ENCODE results near the gene RBPJL.

The RBPJL gene

GRCh38 chr20:45269056-45269455 is 37.6 kb upstream of the RBPJL start:
- H3K27ac ChIP-seq: no peak overlapping the region
- H3K9ac ChIP-seq: no peak overlapping the region
- H3K4me1 ChIP-seq (ENCODE audit: low read depth, poor library complexity, severe bottlenecking): no peaks in the 10 kb centered on the region
- H3K36me3 ChIP-seq (ENCODE audit: insufficient read depth): no peaks in the 10 kb centered on the region
- no peaks in the 10 kb centered on the region for H4K20me1 ChIP-seq (ENCODE audit: insufficient read depth)
- no peak for TF ChIP-seq CTCF (conservative IDR thresholded peaks at IDR 0.05; ENCODE audit: low read depth, low read length)
- H3K4me3 ChIP-seq (IDR thresholded peaks at IDR 0.05; ENCODE audit: insufficient read depth, low read depth, low read length): no peak overlapping the region
- no peaks in the 10 kb centered on the region for H3K79me2 ChIP-seq (ENCODE audit: insufficient read depth, low read depth)
- H3K27me3 ChIP-seq (ENCODE audit: insufficient read depth, low read depth): no peaks in the 10 kb centered on the region
- H2AFZ ChIP-seq (ENCODE audit: low read depth): no peak overlapping the region
- H3K4me2 ChIP-seq: no peak overlapping the region

GRCh38 chr20:45269754-45270270 is 36.8 kb upstream of the RBPJL start:
- Histone ChIP-seq H3K4me1 (ENCODE audit: low read depth, poor library complexity, severe bottlenecking) (no peaks in the 10 kb centered on the region), H3K4me2 (no peak overlapping the region), H3K9ac (no peak overlapping the region), H4K20me1 (ENCODE audit: insufficient read depth) (no peaks in the 10 kb centered on the region), H3K27ac (no peak overlapping the region), H3K79me2 (ENCODE audit: insufficient read depth, low read depth) (no peaks in the 10 kb centered on the region), H2AFZ (ENCODE audit: low read depth) (no peak overlapping the region), H3K27me3 (ENCODE audit: insufficient read depth, low read depth) (no peaks in the 10 kb centered on the region), H3K36me3 (ENCODE audit: insufficient read depth) (no peaks in the 10 kb centered on the region), H3K4me3 (IDR thresholded peaks at IDR 0.05; ENCODE audit: insufficient read depth, low read depth, low read length) (no peak overlapping the region)
- no peak for TF ChIP-seq CTCF (conservative IDR thresholded peaks at IDR 0.05; ENCODE audit: low read depth, low read length)

GRCh38 chr20:45275338-45275737 is 31.3 kb upstream of the RBPJL start:
- Histone ChIP-seq H4K20me1 (ENCODE audit: insufficient read depth) (no peaks in the 10 kb centered on the region), H3K4me1 (ENCODE audit: low read depth, poor library complexity, severe bottlenecking) (no peaks in the 10 kb centered on the region), H2AFZ (ENCODE audit: low read depth) (no peak overlapping the region), H3K4me3 (IDR thresholded peaks at IDR 0.05; ENCODE audit: insufficient read depth, low read depth, low read length) (no peak overlapping the region), H3K36me3 (ENCODE audit: insufficient read depth) (no peaks in the 10 kb centered on the region), H3K27ac (no peak overlapping the region), H3K9ac (no peak overlapping the region), H3K27me3 (ENCODE audit: insufficient read depth, low read depth) (no peaks in the 10 kb centered on the region), H3K79me2 (ENCODE audit: insufficient read depth, low read depth) (no peaks in the 10 kb centered on the region), H3K4me2 (no peak overlapping the region)
- no peak for TF ChIP-seq CTCF (conservative IDR thresholded peaks at IDR 0.05; ENCODE audit: low read depth, low read length)

GRCh38 chr20:45279992-45280391 is 26.6 kb upstream of the RBPJL start:
- no peak overlapping the region for H3K27ac ChIP-seq
- H3K27me3 ChIP-seq (ENCODE audit: insufficient read depth, low read depth): no peaks in the 10 kb centered on the region
- no peaks in the 10 kb centered on the region for H3K36me3 ChIP-seq (ENCODE audit: insufficient read depth)
- no peaks in the 10 kb centered on the region for H3K79me2 ChIP-seq (ENCODE audit: insufficient read depth, low read depth)
- TF ChIP-seq CTCF (conservative IDR thresholded peaks at IDR 0.05; ENCODE audit: low read depth, low read length): no peak
- H3K9ac ChIP-seq: no peak overlapping the region
- H4K20me1 ChIP-seq (ENCODE audit: insufficient read depth): no peaks in the 10 kb centered on the region
- H3K4me3 ChIP-seq (IDR thresholded peaks at IDR 0.05; ENCODE audit: insufficient read depth, low read depth, low read length): no peak overlapping the region
- H3K4me1 ChIP-seq (ENCODE audit: low read depth, poor library complexity, severe bottlenecking): no peaks in the 10 kb centered on the region
- H3K4me2 ChIP-seq: no peak overlapping the region
- no peak overlapping the region for H2AFZ ChIP-seq (ENCODE audit: low read depth)

All from KMS-11 (cell line).